ENCODE data around the gene FRMD8. TPM values are rescaled to one million over a fixed set of nuclear protein-coding genes. Genes with fewer than 3 reads are reported as not detected.

The FRMD8 gene
- total and polyA plus RNA-seq, 9 of the 15 experiments (the other 6 are each of a cell fraction or from before 2014, with no cell fraction given) = 4.5 to 54.5 (median 15.8) TPM

DNA sequence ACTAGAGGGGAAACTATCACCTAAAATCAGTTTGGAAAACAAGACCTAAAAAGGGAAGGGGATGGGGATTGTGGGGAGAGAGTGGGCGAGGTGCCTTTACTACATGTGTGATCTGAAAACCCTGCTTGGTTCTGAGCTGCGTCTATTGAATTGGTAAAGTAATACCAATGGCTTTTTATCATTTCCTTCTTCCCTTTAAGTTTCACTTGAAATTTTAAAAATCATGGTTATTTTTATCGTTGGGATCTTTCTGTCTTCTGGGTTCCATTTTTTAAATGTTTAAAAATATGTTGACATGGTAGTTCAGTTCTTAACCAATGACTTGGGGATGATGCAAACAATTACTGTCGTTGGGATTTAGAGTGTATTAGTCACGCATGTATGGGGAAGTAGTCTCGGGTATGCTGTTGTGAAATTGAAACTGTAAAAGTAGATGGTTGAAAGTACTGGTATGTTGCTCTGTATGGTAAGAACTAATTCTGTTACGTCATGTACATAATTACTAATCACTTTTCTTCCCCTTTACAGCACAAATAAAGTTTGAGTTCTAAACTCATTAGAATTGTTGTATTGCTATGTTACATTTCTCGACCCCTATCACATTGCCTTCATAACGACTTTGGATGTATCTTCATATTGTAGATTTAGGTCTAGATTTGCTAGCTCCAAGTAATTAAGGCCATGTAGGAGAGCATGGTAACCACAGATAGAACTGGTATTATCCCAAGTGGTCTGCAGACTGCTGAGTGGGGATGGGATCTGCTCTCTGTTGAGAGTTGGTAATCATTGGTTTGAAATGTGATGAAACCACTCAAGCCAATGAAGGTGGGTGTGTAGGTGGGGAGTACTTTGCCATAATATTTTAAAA is 39.8 kb downstream of the FRMD8 start (continued):
- TF ChIP-seq, protein P1, sequence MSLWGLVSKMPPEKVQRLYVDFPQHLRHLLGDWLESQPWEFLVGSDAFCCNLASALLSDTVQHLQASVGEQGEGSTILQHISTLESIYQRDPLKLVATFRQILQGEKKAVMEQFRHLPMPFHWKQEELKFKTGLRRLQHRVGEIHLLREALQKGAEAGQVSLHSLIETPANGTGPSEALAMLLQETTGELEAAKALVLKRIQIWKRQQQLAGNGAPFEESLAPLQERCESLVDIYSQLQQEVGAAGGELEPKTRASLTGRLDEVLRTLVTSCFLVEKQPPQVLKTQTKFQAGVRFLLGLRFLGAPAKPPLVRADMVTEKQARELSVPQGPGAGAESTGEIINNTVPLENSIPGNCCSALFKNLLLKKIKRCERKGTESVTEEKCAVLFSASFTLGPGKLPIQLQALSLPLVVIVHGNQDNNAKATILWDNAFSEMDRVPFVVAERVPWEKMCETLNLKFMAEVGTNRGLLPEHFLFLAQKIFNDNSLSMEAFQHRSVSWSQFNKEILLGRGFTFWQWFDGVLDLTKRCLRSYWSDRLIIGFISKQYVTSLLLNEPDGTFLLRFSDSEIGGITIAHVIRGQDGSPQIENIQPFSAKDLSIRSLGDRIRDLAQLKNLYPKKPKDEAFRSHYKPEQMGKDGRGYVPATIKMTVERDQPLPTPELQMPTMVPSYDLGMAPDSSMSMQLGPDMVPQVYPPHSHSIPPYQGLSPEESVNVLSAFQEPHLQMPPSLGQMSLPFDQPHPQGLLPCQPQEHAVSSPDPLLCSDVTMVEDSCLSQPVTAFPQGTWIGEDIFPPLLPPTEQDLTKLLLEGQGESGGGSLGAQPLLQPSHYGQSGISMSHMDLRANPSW (CRISPR knock-in tag; IDR thresholded peaks at IDR 0.05) = no peak
- no peak; the same call in 1 of the 2 replicates for TF ChIP-seq GABPB1 (CRISPR knock-in tag; IDR thresholded peaks at IDR 0.05)
- TF ChIP-seq, protein P2, sequence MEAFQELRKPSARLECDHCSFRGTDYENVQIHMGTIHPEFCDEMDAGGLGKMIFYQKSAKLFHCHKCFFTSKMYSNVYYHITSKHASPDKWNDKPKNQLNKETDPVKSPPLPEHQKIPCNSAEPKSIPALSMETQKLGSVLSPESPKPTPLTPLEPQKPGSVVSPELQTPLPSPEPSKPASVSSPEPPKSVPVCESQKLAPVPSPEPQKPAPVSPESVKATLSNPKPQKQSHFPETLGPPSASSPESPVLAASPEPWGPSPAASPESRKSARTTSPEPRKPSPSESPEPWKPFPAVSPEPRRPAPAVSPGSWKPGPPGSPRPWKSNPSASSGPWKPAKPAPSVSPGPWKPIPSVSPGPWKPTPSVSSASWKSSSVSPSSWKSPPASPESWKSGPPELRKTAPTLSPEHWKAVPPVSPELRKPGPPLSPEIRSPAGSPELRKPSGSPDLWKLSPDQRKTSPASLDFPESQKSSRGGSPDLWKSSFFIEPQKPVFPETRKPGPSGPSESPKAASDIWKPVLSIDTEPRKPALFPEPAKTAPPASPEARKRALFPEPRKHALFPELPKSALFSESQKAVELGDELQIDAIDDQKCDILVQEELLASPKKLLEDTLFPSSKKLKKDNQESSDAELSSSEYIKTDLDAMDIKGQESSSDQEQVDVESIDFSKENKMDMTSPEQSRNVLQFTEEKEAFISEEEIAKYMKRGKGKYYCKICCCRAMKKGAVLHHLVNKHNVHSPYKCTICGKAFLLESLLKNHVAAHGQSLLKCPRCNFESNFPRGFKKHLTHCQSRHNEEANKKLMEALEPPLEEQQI (IDR thresholded peaks at IDR 0.05) = no peak
- TF ChIP-seq KDM2B (CRISPR knock-in tag; IDR thresholded peaks at IDR 0.05) = no peak
- TF ChIP-seq ZNF766 (CRISPR knock-in tag; conservative IDR thresholded peaks at IDR 0.05) = no peak
- TF ChIP-seq, protein P3, sequence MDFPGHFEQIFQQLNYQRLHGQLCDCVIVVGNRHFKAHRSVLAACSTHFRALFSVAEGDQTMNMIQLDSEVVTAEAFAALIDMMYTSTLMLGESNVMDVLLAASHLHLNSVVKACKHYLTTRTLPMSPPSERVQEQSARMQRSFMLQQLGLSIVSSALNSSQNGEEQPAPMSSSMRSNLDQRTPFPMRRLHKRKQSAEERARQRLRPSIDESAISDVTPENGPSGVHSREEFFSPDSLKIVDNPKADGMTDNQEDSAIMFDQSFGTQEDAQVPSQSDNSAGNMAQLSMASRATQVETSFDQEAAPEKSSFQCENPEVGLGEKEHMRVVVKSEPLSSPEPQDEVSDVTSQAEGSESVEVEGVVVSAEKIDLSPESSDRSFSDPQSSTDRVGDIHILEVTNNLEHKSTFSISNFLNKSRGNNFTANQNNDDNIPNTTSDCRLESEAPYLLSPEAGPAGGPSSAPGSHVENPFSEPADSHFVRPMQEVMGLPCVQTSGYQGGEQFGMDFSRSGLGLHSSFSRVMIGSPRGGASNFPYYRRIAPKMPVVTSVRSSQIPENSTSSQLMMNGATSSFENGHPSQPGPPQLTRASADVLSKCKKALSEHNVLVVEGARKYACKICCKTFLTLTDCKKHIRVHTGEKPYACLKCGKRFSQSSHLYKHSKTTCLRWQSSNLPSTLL (IDR thresholded peaks at IDR 0.05) = no peak
- TF ChIP-seq, protein P4, sequence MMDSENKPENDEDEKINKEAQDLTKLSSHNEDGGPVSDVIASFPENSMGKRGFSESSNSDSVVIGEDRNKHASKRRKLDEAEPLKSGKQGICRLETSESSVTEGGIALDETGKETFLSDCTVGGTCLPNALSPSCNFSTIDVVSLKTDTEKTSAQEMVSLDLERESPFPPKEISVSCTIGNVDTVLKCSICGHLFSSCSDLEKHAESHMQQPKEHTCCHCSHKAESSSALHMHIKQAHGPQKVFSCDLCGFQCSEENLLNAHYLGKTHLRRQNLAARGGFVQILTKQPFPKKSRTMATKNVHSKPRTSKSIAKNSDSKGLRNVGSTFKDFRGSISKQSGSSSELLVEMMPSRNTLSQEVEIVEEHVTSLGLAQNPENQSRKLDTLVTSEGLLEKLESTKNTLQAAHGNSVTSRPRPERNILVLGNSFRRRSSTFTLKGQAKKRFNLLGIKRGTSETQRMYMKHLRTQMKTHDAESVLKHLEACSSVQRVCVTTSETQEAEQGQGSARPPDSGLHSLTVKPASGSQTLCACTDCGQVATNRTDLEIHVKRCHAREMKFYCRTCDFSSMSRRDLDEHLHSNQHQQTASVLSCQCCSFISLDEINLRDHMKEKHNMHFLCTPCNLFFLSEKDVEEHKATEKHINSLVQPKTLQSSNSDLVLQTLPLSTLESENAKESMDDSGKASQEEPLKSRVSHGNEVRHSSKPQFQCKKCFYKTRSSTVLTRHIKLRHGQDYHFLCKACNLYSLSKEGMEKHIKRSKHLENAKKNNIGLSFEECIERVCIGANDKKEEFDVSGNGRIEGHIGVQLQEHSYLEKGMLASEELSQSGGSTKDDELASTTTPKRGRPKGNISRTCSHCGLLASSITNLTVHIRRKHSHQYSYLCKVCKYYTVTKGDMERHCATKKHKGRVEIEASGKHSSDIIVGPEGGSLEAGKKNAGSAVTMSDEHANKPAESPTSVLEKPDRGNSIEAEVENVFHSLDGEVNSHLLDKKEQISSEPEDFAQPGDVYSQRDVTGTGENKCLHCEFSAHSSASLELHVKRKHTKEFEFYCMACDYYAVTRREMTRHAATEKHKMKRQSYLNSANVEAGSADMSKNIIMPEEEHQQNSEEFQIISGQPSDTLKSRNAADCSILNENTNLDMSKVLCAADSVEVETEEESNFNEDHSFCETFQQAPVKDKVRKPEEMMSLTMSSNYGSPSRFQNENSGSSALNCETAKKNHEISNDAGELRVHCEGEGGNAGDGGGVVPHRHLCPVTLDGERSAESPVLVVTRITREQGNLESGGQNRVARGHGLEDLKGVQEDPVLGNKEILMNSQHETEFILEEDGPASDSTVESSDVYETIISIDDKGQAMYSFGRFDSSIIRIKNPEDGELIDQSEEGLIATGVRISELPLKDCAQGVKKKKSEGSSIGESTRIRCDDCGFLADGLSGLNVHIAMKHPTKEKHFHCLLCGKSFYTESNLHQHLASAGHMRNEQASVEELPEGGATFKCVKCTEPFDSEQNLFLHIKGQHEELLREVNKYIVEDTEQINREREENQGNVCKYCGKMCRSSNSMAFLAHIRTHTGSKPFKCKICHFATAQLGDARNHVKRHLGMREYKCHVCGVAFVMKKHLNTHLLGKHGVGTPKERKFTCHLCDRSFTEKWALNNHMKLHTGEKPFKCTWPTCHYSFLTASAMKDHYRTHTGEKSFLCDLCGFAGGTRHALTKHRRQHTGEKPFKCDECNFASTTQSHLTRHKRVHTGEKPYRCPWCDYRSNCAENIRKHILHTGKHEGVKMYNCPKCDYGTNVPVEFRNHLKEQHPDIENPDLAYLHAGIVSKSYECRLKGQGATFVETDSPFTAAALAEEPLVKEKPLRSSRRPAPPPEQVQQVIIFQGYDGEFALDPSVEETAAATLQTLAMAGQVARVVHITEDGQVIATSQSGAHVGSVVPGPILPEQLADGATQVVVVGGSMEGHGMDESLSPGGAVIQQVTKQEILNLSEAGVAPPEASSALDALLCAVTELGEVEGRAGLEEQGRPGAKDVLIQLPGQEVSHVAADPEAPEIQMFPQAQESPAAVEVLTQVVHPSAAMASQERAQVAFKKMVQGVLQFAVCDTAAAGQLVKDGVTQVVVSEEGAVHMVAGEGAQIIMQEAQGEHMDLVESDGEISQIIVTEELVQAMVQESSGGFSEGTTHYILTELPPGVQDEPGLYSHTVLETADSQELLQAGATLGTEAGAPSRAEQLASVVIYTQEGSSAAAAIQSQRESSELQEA (IDR thresholded peaks at IDR 0.05; ENCODE audit: low read depth) = no peak
- TF ChIP-seq FUS (optimal IDR thresholded peaks at IDR 0.05; ENCODE audit: low read depth, low read length) = no peak
- no peak; the same call in 1 of the 2 replicates for TF ChIP-seq TGIF2 (CRISPR knock-in tag; IDR thresholded peaks at IDR 0.05)
- no peak for TF ChIP-seq SMAD4 (CRISPR knock-in tag; conservative IDR thresholded peaks at IDR 0.05)

Data from K562 (cell line).